ENCODE measurements around the gene GSK3A.
A peak's percentile ranks its signal among the peaks of the same experiment; 100 is the strongest.

Gene GSK3A

GRCh38 chr19:42248270-42249148 is 6.1 kb upstream of the GSK3A start:
- in situ Hi-C loops (cut with HindIII; ENCODE audit: low pct_unique_long_range_greater_than_20kb, low sequenced_read_pairs) = no loop called here
- no peak for TF ChIP-seq JUND (IDR thresholded peaks at IDR 0.05; ENCODE audit: low read depth)
- DNase-seq (ENCODE audit: low read depth in 1 of 2, low spot score in 1 of 2) = no peak

DNA sequence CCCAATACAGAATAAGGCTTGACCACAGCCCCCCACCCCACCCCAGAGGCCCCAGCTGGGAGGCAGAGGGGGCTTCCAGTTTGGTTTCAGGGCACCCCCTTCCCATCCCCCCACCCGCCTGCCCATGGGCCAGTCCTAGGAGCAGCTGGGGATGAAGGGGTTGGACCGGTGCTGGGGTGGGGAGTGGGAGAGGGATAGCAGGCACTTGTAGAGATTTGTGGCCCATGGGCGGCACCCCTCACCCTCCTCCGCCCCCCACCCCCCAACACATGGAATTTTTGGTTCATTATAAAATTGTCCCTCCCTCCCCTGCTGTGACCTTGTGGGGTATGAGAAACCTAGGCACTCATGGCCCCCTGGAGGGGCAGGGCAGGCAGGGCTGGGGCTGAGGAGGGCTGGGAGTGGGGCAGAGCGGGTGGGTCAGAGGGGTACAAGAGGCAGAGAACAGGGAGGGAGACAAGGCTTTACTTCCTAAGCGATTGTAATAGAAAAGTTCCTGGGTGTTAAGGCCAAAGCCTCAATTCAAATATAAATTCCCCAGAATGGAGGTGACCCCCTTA is 5.3 kb upstream of the GSK3A start:
- in situ Hi-C loops (cut with HindIII; ENCODE audit: low pct_unique_long_range_greater_than_20kb, low sequenced_read_pairs) = no loop called here
- DNase-seq (ENCODE audit: low read depth in 1 of 2, low spot score in 1 of 2) = no peak
- no peak for TF ChIP-seq JUND (IDR thresholded peaks at IDR 0.05; ENCODE audit: low read depth)

- TF ChIP-seq JUND (IDR thresholded peaks at IDR 0.05; ENCODE audit: low read depth) = no peak
- in situ Hi-C loops (cut with HindIII; ENCODE audit: low pct_unique_long_range_greater_than_20kb, low sequenced_read_pairs) = no loop called here
- no peak for DNase-seq (ENCODE audit: low read depth in 1 of 2, low spot score in 1 of 2)
Observed at GRCh38 chr19:42246922-42247639, 4.7 kb upstream of the GSK3A start.

GRCh38 chr19:42246143-42246921 is 3.9 kb upstream of the GSK3A start:
- in situ Hi-C loops (cut with HindIII; ENCODE audit: low pct_unique_long_range_greater_than_20kb, low sequenced_read_pairs) = no loop called here
- no peak for TF ChIP-seq JUND (IDR thresholded peaks at IDR 0.05; ENCODE audit: low read depth)
- peak in 1 of 2 experiments; percentile 70 for DNase-seq (ENCODE audit: low read depth in 1 of 2, low spot score in 1 of 2)

DNA sequence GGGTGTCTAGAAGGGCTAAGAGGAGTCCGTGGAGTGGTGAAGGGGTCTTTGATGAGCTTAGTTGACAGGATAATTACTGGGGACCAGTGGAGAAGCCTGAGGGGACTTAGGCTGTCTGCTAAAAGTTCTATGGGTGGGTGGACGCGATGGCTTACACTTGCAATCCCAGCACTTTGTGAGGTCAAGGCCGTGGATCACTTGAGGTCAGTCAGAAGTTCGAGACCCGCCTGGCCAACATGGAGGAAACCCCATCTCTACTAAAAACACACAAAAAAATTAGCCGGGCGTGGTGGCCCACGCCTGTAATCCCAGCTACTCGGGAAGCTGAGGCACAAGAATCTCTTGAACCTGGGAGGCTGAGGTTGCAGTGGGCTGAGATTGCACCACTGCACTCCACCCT is 2.8 kb upstream of the GSK3A start:
- no peak for DNase-seq (ENCODE audit: low read depth in 1 of 2, low spot score in 1 of 2)
- in situ Hi-C loops (cut with HindIII; ENCODE audit: low pct_unique_long_range_greater_than_20kb, low sequenced_read_pairs) = no loop called here
- no peak for TF ChIP-seq JUND (IDR thresholded peaks at IDR 0.05; ENCODE audit: low read depth)

GRCh38 chr19:42244347-42245220 is 2.2 kb upstream of the GSK3A start:
- peak; percentile 50 to 92 for DNase-seq (ENCODE audit: low read depth in 1 of 2, low spot score in 1 of 2)
- in situ Hi-C loops (cut with HindIII; ENCODE audit: low pct_unique_long_range_greater_than_20kb, low sequenced_read_pairs) = no loop called here
- TF ChIP-seq JUND (IDR thresholded peaks at IDR 0.05; ENCODE audit: low read depth) = no peak

- in situ Hi-C loops (cut with HindIII; ENCODE audit: low pct_unique_long_range_greater_than_20kb, low sequenced_read_pairs) = no loop called here
- DNase-seq (ENCODE audit: low read depth in 1 of 2, low spot score in 1 of 2) = no peak
- TF ChIP-seq JUND (IDR thresholded peaks at IDR 0.05; ENCODE audit: low read depth) = no peak
Observed at GRCh38 chr19:42242069-42242511, 312 bp downstream of the GSK3A start.

DNA sequence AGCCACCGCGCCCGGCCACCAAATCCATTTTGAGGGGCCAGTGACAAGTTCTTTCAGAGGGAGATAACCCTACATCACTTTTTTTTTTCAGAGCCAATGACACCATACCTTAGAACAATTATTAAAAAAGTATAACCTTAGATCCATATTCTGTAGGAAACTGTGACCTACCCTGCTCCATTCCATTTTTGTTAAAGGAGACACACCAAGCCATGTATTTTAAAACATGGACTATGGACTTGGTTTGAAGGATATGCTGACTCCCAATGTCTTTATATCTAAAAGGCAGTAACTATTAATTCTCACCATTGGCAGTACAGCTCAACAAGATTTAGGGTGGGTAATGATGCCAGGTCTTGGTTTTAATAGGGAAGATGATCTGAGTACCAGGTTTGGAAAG is 1.1 kb downstream of the GSK3A start:
- no peak for DNase-seq (ENCODE audit: low read depth in 1 of 2, low spot score in 1 of 2)
- in situ Hi-C loops (cut with HindIII; ENCODE audit: low pct_unique_long_range_greater_than_20kb, low sequenced_read_pairs) = no loop called here
- no peak for TF ChIP-seq JUND (IDR thresholded peaks at IDR 0.05; ENCODE audit: low read depth)

- in situ Hi-C loops (cut with HindIII; ENCODE audit: low pct_unique_long_range_greater_than_20kb, low sequenced_read_pairs) = no loop called here
- no peak for TF ChIP-seq JUND (IDR thresholded peaks at IDR 0.05; ENCODE audit: low read depth)
- DNase-seq (ENCODE audit: low read depth in 1 of 2, low spot score in 1 of 2) = no peak
Observed at GRCh38 chr19:42239544-42240220, 2.7 kb downstream of the GSK3A start.

GRCh38 chr19:42235181-42235580 is 7.2 kb downstream of the GSK3A start:
- TF ChIP-seq JUND (IDR thresholded peaks at IDR 0.05; ENCODE audit: low read depth) = no peak
- in situ Hi-C loops (cut with HindIII; ENCODE audit: low pct_unique_long_range_greater_than_20kb, low sequenced_read_pairs) = no loop called here
- no peak for DNase-seq (ENCODE audit: low read depth in 1 of 2, low spot score in 1 of 2)

DNA sequence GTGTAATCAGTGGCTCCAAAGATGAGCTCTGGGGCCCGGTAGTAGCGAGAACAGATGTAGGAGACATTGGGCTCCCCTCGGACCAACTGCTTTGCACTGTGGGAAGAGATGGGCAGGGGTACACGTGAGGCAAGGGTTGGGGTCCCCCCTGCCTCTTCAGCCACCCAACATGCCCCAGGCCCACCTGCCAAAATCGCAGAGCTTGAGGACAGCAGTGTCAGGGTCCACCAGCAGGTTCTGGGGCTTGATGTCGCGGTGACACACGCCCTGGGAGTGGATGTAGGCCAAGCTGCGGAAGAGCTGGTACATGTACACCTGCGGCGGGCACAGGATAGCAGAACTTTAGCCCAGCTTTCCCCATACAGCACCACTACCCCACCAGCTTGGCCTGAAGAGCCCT is 8.0 kb downstream of the GSK3A start:
- in situ Hi-C loops (cut with HindIII; ENCODE audit: low pct_unique_long_range_greater_than_20kb, low sequenced_read_pairs) = no loop called here
- TF ChIP-seq JUND (IDR thresholded peaks at IDR 0.05; ENCODE audit: low read depth) = no peak
- DNase-seq (ENCODE audit: low read depth in 1 of 2, low spot score in 1 of 2) = no peak
